GM21723 (cell line): Measurements from ENCODE around the gene ABHD17C.
"Not testable (repeated sequence)": the region's sequence is repeated elsewhere in the genome, so short reads cannot be mapped to it uniquely, and the experiment has no call there.

Source experiments
- ATAC-seq: cut with Tn5 transposase; IDR thresholded peaks from one replicate; pipeline ENCODE4 v1.9.1; 2021; ENCODE audit warnings: mild to moderate bottlenecking, moderate library complexity; ENCODE audit not compliant: unreplicated experiment

ABHD17C gene

GRCh38 chr15:80761754-80762153, 66.6 kb downstream of the ABHD17C start:
- no peak for ATAC-seq

- ATAC-seq = not testable (repeated sequence)
Measured at GRCh38 chr15:80763235-80763634, 68.1 kb downstream of the ABHD17C start.

- no peak for ATAC-seq
Measured at GRCh38 chr15:80764535-80764934, 69.4 kb downstream of the ABHD17C start.

- no peak for ATAC-seq
Measured at GRCh38 chr15:80766275-80766674, 71.2 kb downstream of the ABHD17C start.

GRCh38 chr15:80768158-80768557, 73.0 kb downstream of the ABHD17C start:
- no peak for ATAC-seq

GRCh38 chr15:80769153-80769828, 74.2 kb downstream of the ABHD17C start:
- no peak for ATAC-seq

- ATAC-seq = no peak
Measured at GRCh38 chr15:80769829-80770705, 75.0 kb downstream of the ABHD17C start.

GRCh38 chr15:80773122-80773551, 78.0 kb downstream of the ABHD17C start:
- no peak for ATAC-seq

- ATAC-seq = no peak
Measured at GRCh38 chr15:80773792-80774352, 78.8 kb downstream of the ABHD17C start.

- no peak for ATAC-seq
Measured at GRCh38 chr15:80774486-80774885, 79.4 kb downstream of the ABHD17C start.

- ATAC-seq = no peak
Measured at GRCh38 chr15:80775338-80775737, 80.2 kb downstream of the ABHD17C start.

GRCh38 chr15:80776420-80777045, 81.4 kb downstream of the ABHD17C start:
- no peak for ATAC-seq

GRCh38 chr15:80777137-80777536, 82.0 kb downstream of the ABHD17C start:
- ATAC-seq = no peak

- ATAC-seq = no peak
Measured at GRCh38 chr15:80777826-80778620, 82.9 kb downstream of the ABHD17C start.

- ATAC-seq = no peak
Measured at GRCh38 chr15:80778621-80778963, 83.5 kb downstream of the ABHD17C start.

GRCh38 chr15:80778964-80779657, 84.0 kb downstream of the ABHD17C start, which contains the start of gene CEMIP:
TSS of gene CEMIP (plus strand) at chr15:80779370. CDS start at chr15:80873880, 94,510 bp downstream.
- ATAC-seq = no peak

GRCh38 chr15:80779658-80780415, 84.7 kb downstream of the ABHD17C start:
- no peak for ATAC-seq

- ATAC-seq = no peak
Measured at GRCh38 chr15:80780416-80781221, 85.5 kb downstream of the ABHD17C start.
